Measurements from ENCODE around the gene GPR150.

The GPR150 gene

GRCh38 chr5:95620030-95620869 is at the start of gene GPR150:
TSS of gene GPR150 (plus strand) at chr5:95620087. CDS start at chr5:95620276, 189 bp downstream.
- peak; percentile 88 for DNase-seq

GRCh38 chr5:95572016-95572415 is 47.9 kb upstream of the GPR150 start:
- DNase-seq = no peak

GRCh38 chr5:95581576-95581975 is 38.3 kb upstream of the GPR150 start:
- DNase-seq = no peak

- DNase-seq = no peak
These were observed 35.9 kb upstream of the GPR150 start for GRCh38 chr5:95583992-95584391.

- no peak for DNase-seq
These were observed 29.0 kb upstream of the GPR150 start for GRCh38 chr5:95590880-95591279.

GRCh38 chr5:95591490-95591901 is 28.4 kb upstream of the GPR150 start:
- no peak for DNase-seq

- DNase-seq = no peak
These were observed 24.5 kb upstream of the GPR150 start for GRCh38 chr5:95595289-95595931.

- no peak for DNase-seq
These were observed 20.6 kb upstream of the GPR150 start for GRCh38 chr5:95599252-95599651.

GRCh38 chr5:95600557-95600956 is 19.3 kb upstream of the GPR150 start:
- DNase-seq = no peak

GRCh38 chr5:95605786-95606185 is 14.1 kb upstream of the GPR150 start:
- no peak for DNase-seq

GRCh38 chr5:95606419-95606818 is 13.5 kb upstream of the GPR150 start:
- DNase-seq = no peak

- DNase-seq = no peak
These were observed 10.2 kb upstream of the GPR150 start for GRCh38 chr5:95609711-95610110.

- no peak for DNase-seq
These were observed 9.3 kb upstream of the GPR150 start for GRCh38 chr5:95610546-95610945.

- DNase-seq = no peak
These were observed 8.5 kb upstream of the GPR150 start for GRCh38 chr5:95611396-95611795.

- no peak for DNase-seq
These were observed 6.4 kb upstream of the GPR150 start for GRCh38 chr5:95613514-95613913.

- DNase-seq = no peak
These were observed 4.8 kb upstream of the GPR150 start for GRCh38 chr5:95615164-95615467.

GRCh38 chr5:95617057-95617456 is 2.8 kb upstream of the GPR150 start:
- DNase-seq = no peak

GRCh38 chr5:95619096-95619495 is 791 bp upstream of the GPR150 start:
- DNase-seq = no peak

GRCh38 chr5:95619514-95620029 is 315 bp upstream of the GPR150 start:
- DNase-seq = no peak

GRCh38 chr5:95620870-95621838 is 1.3 kb downstream of the GPR150 start:
- DNase-seq = peak; percentile 83

- DNase-seq = peak; percentile 61
These were observed 2.1 kb downstream of the GPR150 start for GRCh38 chr5:95621839-95622629.

- DNase-seq = no peak
These were observed 3.8 kb downstream of the GPR150 start for GRCh38 chr5:95623706-95624105.
